GM19035 (cell line): Measurements from ENCODE around the gene GALNT15.
A peak's percentile ranks its signal among the peaks of the same experiment; 100 is the strongest.

Experiments
- ATAC-seq: cut with Tn5 transposase; IDR thresholded peaks from one replicate; pipeline ENCODE4 v1.9.1; 2021; ENCODE audit not compliant: unreplicated experiment

The GALNT15 gene

GRCh38 chr3:16150285-16150684 is 24.2 kb upstream of the GALNT15 start:
- no peak for ATAC-seq

- ATAC-seq = no peak
Measured at GRCh38 chr3:16151109-16151508, 23.4 kb upstream of the GALNT15 start.

- ATAC-seq = no peak
Measured at GRCh38 chr3:16168211-16168610, 6.3 kb upstream of the GALNT15 start.

GRCh38 chr3:16171009-16171408 is 3.5 kb upstream of the GALNT15 start:
- ATAC-seq = no peak

GRCh38 chr3:16171825-16172224 is 2.7 kb upstream of the GALNT15 start:
- no peak for ATAC-seq

GRCh38 chr3:16173283-16174025 is 1.0 kb upstream of the GALNT15 start:
- no peak for ATAC-seq

GRCh38 chr3:16174026-16174355 is 489 bp upstream of the GALNT15 start:
- ATAC-seq = no peak

- no peak for ATAC-seq
Measured at GRCh38 chr3:16174976-16175901, 759 bp downstream of the GALNT15 start.

GRCh38 chr3:16176391-16177030 is 2.0 kb downstream of the GALNT15 start:
- no peak for ATAC-seq

- ATAC-seq = no peak
Measured at GRCh38 chr3:16177382-16177781, 2.9 kb downstream of the GALNT15 start.

GRCh38 chr3:16177962-16178627 is 3.6 kb downstream of the GALNT15 start:
- ATAC-seq = peak; percentile 68

- ATAC-seq = peak; percentile 20
Measured at GRCh38 chr3:16178628-16178988, 4.1 kb downstream of the GALNT15 start.

GRCh38 chr3:16179261-16179660 is 4.8 kb downstream of the GALNT15 start:
- no peak for ATAC-seq

- ATAC-seq = no peak
Measured at GRCh38 chr3:16179771-16180736, 5.6 kb downstream of the GALNT15 start.

- no peak for ATAC-seq
Measured at GRCh38 chr3:16180737-16181134, 6.3 kb downstream of the GALNT15 start.

GRCh38 chr3:16181361-16181760 is 6.9 kb downstream of the GALNT15 start:
- no peak for ATAC-seq

GRCh38 chr3:16182183-16182582 is 7.7 kb downstream of the GALNT15 start:
- no peak for ATAC-seq

- ATAC-seq = no peak
Measured at GRCh38 chr3:16182612-16183011, 8.1 kb downstream of the GALNT15 start.

- no peak for ATAC-seq
Measured at GRCh38 chr3:16183082-16183481, 8.6 kb downstream of the GALNT15 start.

GRCh38 chr3:16183601-16184270 is 9.3 kb downstream of the GALNT15 start:
- no peak for ATAC-seq
